Left lung (tissue), 10 donors: Measurements from ENCODE around the gene ZMPSTE24. TPM values are rescaled to one million over a fixed set of nuclear protein-coding genes. Genes with fewer than 3 reads are reported as not detected.

Experiments
- ATAC-seq: fragments of 200-7000 bp; cut with Tn5 transposase; one replicate; pipeline ENCODE4 v1.9.1; 2020; ENCODE audit warnings: moderate library complexity
- DNase-seq, 4 donors: peaks; one replicate each; pipeline ENCODE4 v3.0.0-alpha.2; 2013 to 2020
- H3K27ac ChIP-seq, 2 donors: fragments of 200-600 bp; sonication (generic) in 1 of 2; one replicate each; pipeline versions ENCODE4 v1.5.0 to v1.8.0; 2020 to 2021
- H3K27me3 ChIP-seq, 2 donors: fragments of 200-600 bp; sonication (generic) in 1 of 2; one replicate each; pipeline versions ENCODE4 v1.5.0 to v1.8.0; 2020 to 2021
- H3K36me3 ChIP-seq, 2 donors: fragments of 200-600 bp; sonication (generic) in 1 of 2; one replicate each; pipeline versions ENCODE4 v1.5.0 to v1.8.0; 2020 to 2021
- H3K4me1 ChIP-seq, 2 donors: fragments of 200-600 bp; one replicate each; pipeline ENCODE4 v1.8.0; 2021
- H3K4me3 ChIP-seq, 2 donors: fragments of 200-600 bp; sonication (generic) in 1 of 2; one replicate each; pipeline versions ENCODE4 v1.5.0 to v1.8.0; 2020 to 2021; ENCODE audit warnings: mild to moderate bottlenecking in 1 of 2
- H3K9me3 ChIP-seq, 2 donors: fragments of 200-600 bp; sonication (generic) in 1 of 2; one replicate each; pipeline versions ENCODE4 v1.5.0 to v1.8.0; 2020 to 2021
- CTCF ChIP-seq, 2 donors: fragments of 200-600 bp; sonication (generic) in 1 of 2; IDR thresholded peaks; one replicate each; pipeline versions ENCODE4 v1.5.0 to v1.8.0; 2021; ENCODE audit warnings: antibody characterized with exemption in 2 of 2
- intact Hi-C, 2 donors: fragments of 100-400 bp; cut with DNase I; formaldehyde crosslinking; loops; one replicate each; pipeline versions ENCODE4 v1.11.2 to v1.14.2; 2022
- polyA plus RNA-seq, 6 donors: library from polyadenylated mRNA; unstranded; fragments of 120-200 nt; gene quantifications; one replicate each; pipeline ENCODE4 v1.2.1, GENCODE V29; 2013; ENCODE audit not compliant: insufficient read length in 6 of 6
- total RNA-seq, 2 donors: library from RNA; stranded (reverse); fragmentation: NEBNext Ultra II Directional; extraction: Animal tissue kit (Norgen Biotek cat#: 25700); gene quantifications; one replicate each; pipeline ENCODE4 v1.2.1, GENCODE V29; 2021
- donor health status: DM: no; HTN: yes; CAD: no.
- donor health status: DM: no; HTN: no; CAD: no.

Gene ZMPSTE24
- total and polyA plus RNA-seq, 8 donors, result 38.7 to 57.2 (median 46.1) TPM

- Histone ChIP-seq H3K36me3 (peaks cover 0 to 25% of the 10 kb centered on the region in 2 donors), H3K4me1 (no peaks in the 10 kb centered on the region), H3K4me3 (no peak overlapping the region), H3K27ac (no peak overlapping the region), H3K27me3 (no peaks in the 10 kb centered on the region), H3K9me3 (no peaks in the 10 kb centered on the region)
- TF ChIP-seq CTCF (IDR thresholded peaks at IDR 0.05), result no peak
- DNase-seq, result no peak
- ATAC-seq, result no peak
- intact Hi-C loops, result no loop called here
These were observed 35.9 kb upstream of the ZMPSTE24 start for GRCh38 chr1:40221977-40222772.

GRCh38 chr1:40224040-40224439 lies 34.0 kb upstream of the ZMPSTE24 start:
- DNase-seq (no peak), ATAC-seq (no peak)
- no peak for TF ChIP-seq CTCF (IDR thresholded peaks at IDR 0.05)
- Histone ChIP-seq H3K27ac (no peak overlapping the region), H3K4me1 (no peaks in the 10 kb centered on the region), H3K27me3 (no peaks in the 10 kb centered on the region), H3K9me3 (no peaks in the 10 kb centered on the region), H3K36me3 (peaks cover 0 to 40% of the 10 kb centered on the region in 2 donors), H3K4me3 (no peak overlapping the region)
- intact Hi-C loops, result no loop called here

- Histone ChIP-seq H3K36me3 (peaks cover 0 to 59% of the 10 kb centered on the region in 2 donors), H3K27me3 (no peaks in the 10 kb centered on the region), H3K4me3 (no peak overlapping the region), H3K4me1 (no peaks in the 10 kb centered on the region), H3K9me3 (no peaks in the 10 kb centered on the region), H3K27ac (no peak overlapping the region)
- no peak for DNase-seq
- no peak for TF ChIP-seq CTCF (IDR thresholded peaks at IDR 0.05)
- ATAC-seq, result no peak
- intact Hi-C loops, result no loop called here
These were observed 31.8 kb upstream of the ZMPSTE24 start for GRCh38 chr1:40226192-40226591.

DNA sequence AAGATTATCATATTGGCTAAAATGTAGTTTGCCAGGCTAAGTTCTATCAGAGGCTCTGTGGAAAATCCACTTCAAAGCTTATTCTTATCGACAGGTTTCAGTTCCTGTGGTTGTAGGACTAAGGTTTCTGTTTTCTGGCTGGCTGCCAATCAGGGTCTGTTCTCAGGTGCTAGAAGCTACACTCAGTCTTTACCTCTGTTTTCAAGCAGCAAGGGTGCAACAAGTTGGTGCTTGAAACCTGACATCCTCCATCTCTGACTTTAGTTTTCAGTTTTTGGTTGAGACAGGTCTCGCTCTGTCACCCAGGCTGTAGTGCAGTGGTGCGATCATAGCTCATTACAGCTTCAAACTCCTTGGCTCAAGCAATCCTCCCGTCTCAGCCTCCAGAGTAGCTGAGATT lies 25.6 kb upstream of the ZMPSTE24 start:
- no peaks in the 10 kb centered on the region for H3K4me1 ChIP-seq
- no peak for ATAC-seq
- H3K27me3 ChIP-seq, result no peaks in the 10 kb centered on the region
- H3K4me3 ChIP-seq, result no peak overlapping the region
- TF ChIP-seq CTCF (IDR thresholded peaks at IDR 0.05), result no peak
- H3K27ac ChIP-seq, result no peak overlapping the region
- no peaks in the 10 kb centered on the region for H3K9me3 ChIP-seq
- peaks cover 3 to 92% of the 10 kb centered on the region in 2 donors for H3K36me3 ChIP-seq
- DNase-seq, result no peak
- intact Hi-C loops, result no loop called here

- no peak overlapping the region for H3K4me3 ChIP-seq
- no peak for ATAC-seq
- DNase-seq, result no peak
- H3K27me3 ChIP-seq, result no peaks in the 10 kb centered on the region
- no peak for TF ChIP-seq CTCF (IDR thresholded peaks at IDR 0.05)
- H3K27ac ChIP-seq, result no peak overlapping the region
- no peaks in the 10 kb centered on the region for H3K4me1 ChIP-seq
- no peaks in the 10 kb centered on the region for H3K9me3 ChIP-seq
- intact Hi-C loops, result no loop called here
- peaks cover 3 to 48% of the 10 kb centered on the region in 2 donors for H3K36me3 ChIP-seq
These were observed 18.4 kb upstream of the ZMPSTE24 start for GRCh38 chr1:40239626-40240025.
